Lower leg skin (tissue), 4 donors: Measurements from ENCODE around the gene PIGQ. TPM values are rescaled to one million over a fixed set of nuclear protein-coding genes. Genes with fewer than 3 reads are reported as not detected.

Experiments
- DNase-seq, 2 donors: peaks; one replicate each; pipeline ENCODE4 v3.0.0-alpha.2; 2019; ENCODE audit warnings: low spot score in 2 of 2
- H3K4me3 ChIP-seq: fragments of 200-600 bp; sonication (generic); 2 replicates; pipeline ENCODE4 v1.5.1; 2017; ENCODE audit warnings: mild to moderate bottlenecking, low read depth; ENCODE audit not compliant: poor library complexity, severe bottlenecking
- POLR2A ChIP-seq, 2 donors: fragments of 450-650 bp; IDR thresholded peaks; one replicate each; pipeline ENCODE4 v1.6.1; 2016 to 2017; ENCODE audit warnings: antibody characterized with exemption in 2 of 2, mild to moderate bottlenecking in 1 of 2, moderate library complexity in 1 of 2
- WGBS, 2 donors: methylation state at CpG; one replicate each; pipeline ENCODE4 v1.1.5; 2018; 5-methylcytosine and 5-hydroxymethylcytosine counted together
- intact Hi-C: fragments of 100-400 bp; cut with DNase I; formaldehyde crosslinking; loops from one replicate; pipeline ENCODE4 v1.15.0; 2023; ENCODE audit warnings: low total_unique reads
- total RNA-seq, 4 donors: library from RNA; depleted of rRNA; stranded (reverse); fragments of >200 nt; gene quantifications; one replicate each; pipeline ENCODE4 v1.1.0, GENCODE V29; 2016
- TF ChIP-seq, protein P1 (sequence below), 3 donors: fragments of 450-650 bp; IDR thresholded peaks; one replicate each; pipeline ENCODE4 v1.5.1; 2016; ENCODE audit warnings: antibody characterized with exemption in 3 of 3, mild to moderate bottlenecking in 3 of 3, moderate library complexity in 2 of 3

The PIGQ gene
- total RNA-seq, 4 donors from 2014 or later, result 33.2 to 46.1 (median 43.5) TPM

DNA sequence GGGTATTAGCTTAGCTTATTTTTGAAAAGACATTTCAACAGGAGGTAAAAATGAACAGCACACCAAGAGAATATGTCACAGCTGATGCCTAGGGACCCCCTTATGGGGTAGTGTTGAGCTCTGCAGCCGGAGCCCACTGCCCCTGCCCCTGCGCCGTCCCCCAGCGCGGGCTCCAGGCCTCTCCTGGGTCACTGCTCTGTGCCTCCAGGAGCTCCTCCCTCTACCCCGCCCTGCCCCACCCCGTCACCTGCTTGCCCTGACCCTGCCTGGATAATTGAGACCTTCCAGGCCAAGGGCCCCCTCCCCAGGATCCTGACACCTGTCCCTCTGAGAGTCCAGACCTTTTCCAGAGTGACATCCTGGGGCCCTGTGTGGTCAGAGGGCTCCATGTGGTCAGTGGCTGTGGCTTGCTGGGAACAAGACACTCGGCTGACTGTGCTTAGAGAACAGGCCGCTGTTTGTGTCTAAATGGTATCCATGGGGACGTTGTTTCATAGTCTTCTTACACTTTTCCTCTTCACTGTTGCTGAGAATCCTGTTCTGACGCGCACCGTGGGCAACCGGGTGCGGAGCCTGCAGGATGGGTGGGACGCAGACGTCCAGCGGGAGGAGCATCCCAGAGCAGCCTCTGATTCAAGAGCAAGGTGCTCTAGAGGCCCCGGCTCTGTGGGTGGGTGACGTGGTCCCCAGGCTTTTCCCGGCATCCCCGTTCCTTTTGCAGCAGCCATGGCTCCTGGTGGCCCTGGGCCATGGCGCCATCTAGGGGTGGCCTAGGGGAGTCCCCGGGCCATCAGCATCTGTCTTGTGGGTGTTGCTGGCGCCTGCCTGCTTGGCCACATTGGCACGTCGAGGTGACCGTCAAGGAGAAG lies 41.0 kb downstream of the PIGQ start:
- intact Hi-C loops, result no loop called here
- WGBS, 2 donors, result 54 to 56% methylated on average over 22 of the region's 28 CpGs
- H3K4me3 ChIP-seq, result no peak overlapping the region
- DNase-seq, result no peak
- TF ChIP-seq POLR2A (IDR thresholded peaks at IDR 0.05), result no peak
- TF ChIP-seq, protein P1, sequence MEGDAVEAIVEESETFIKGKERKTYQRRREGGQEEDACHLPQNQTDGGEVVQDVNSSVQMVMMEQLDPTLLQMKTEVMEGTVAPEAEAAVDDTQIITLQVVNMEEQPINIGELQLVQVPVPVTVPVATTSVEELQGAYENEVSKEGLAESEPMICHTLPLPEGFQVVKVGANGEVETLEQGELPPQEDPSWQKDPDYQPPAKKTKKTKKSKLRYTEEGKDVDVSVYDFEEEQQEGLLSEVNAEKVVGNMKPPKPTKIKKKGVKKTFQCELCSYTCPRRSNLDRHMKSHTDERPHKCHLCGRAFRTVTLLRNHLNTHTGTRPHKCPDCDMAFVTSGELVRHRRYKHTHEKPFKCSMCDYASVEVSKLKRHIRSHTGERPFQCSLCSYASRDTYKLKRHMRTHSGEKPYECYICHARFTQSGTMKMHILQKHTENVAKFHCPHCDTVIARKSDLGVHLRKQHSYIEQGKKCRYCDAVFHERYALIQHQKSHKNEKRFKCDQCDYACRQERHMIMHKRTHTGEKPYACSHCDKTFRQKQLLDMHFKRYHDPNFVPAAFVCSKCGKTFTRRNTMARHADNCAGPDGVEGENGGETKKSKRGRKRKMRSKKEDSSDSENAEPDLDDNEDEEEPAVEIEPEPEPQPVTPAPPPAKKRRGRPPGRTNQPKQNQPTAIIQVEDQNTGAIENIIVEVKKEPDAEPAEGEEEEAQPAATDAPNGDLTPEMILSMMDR (IDR thresholded peaks at IDR 0.05), result no peak

DNA sequence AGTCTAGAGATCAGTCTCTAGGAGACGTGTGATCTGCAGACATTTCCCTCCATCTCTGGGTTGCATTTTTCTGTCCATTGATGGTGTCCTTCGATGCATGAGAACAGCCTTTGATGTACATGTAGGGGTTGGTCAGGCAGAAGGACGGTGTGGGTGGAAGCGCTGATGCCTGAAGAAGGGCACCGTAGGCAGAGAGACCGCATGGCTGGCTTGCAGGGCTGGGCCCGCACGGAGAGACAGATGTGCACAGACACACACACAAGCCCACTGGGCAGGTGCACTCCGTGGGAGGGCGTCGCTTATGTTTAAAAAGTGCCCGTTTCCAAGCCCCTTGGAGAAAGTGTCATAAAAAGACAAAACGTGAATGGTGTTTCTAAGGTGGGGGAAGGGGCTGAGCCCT lies 45.4 kb downstream of the PIGQ start:
- intact Hi-C loops, result no loop called here
- 92 to 94% methylated on average over 13 of the region's 13 CpGs for WGBS, 2 donors
- DNase-seq, result no peak
- TF ChIP-seq, protein P1 (IDR thresholded peaks at IDR 0.05), result no peak
- no peak for TF ChIP-seq POLR2A (IDR thresholded peaks at IDR 0.05)
- H3K4me3 ChIP-seq, result no peak overlapping the region

DNA sequence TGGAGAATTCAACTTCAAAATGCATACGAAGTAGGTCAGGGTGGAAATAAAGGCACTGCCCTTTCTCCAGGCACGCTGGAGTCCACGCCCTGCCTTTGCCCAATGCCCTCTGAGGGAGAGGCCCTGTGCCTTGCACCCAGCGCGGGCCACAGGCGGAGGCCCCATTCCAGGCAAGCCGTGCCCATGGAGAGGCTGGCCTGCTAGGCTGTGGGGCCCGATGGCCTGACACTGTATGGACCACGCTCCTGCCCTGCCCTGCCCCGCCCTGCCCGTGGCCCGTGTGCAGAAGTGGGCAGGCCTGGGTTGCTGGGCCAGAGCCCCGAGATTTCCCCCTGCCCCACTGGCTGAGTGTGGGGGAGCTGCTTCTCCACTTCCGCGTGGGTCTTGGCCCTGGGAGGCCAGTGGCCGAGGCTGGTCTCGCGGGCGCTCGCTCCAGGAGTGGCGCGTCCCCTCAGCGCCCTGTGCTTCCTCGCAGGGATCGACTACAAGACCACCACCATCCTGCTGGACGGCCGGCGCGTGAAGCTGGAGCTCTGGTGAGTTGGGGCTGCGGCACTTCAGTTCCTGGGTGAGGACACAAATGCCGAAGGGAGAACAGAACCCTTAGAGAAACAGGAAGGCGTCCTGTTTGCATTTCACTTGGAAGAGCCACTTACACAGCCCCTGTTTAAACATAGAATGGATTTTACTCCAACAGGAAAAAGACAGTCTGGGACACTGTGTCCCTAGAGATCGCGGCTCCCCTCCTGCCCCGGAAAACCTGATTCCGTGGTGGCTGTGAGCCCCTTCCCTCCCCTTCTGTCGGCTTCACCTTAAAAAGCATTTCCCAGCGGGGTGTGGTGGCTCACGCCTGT lies 47.2 kb downstream of the PIGQ start:
- intact Hi-C loops, result no loop called here
- WGBS, 2 donors, result 91 to 94% methylated on average over 24 to 38 of the region's 39 CpGs

DNA sequence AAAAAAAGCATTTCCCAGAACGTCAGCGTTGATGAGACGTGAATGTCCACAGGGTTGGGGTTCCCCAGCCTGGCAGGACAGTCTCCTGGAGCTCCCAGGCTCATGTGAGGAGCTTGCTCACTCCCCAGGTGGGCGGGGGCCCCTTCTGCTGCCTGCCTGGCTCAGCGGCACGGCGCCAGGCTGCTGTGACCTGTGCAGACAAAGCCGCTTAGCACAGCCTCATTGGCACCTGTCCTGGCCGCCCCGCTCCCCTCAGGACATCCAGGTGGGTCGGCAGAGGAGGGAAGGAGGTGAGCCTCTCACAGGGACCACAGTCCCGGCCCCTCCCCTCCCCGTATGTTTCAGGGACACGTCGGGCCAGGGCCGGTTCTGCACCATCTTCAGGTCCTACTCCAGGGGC lies 48.1 kb downstream of the PIGQ start:
- no peak overlapping the region for H3K4me3 ChIP-seq
- intact Hi-C loops, result no loop called here
- 58 to 60% methylated on average over 16 of the region's 16 CpGs for WGBS, 2 donors
- no peak for DNase-seq
- TF ChIP-seq, protein P1 (IDR thresholded peaks at IDR 0.05), result no peak
- no peak for TF ChIP-seq POLR2A (IDR thresholded peaks at IDR 0.05)

More for the DNA sequence above, 47.2 kb downstream of the PIGQ start:
- no peak for DNase-seq
- no peak overlapping the region for H3K4me3 ChIP-seq
- no peak for TF ChIP-seq POLR2A (IDR thresholded peaks at IDR 0.05)
- TF ChIP-seq, protein P1 (IDR thresholded peaks at IDR 0.05), result no peak

DNA sequence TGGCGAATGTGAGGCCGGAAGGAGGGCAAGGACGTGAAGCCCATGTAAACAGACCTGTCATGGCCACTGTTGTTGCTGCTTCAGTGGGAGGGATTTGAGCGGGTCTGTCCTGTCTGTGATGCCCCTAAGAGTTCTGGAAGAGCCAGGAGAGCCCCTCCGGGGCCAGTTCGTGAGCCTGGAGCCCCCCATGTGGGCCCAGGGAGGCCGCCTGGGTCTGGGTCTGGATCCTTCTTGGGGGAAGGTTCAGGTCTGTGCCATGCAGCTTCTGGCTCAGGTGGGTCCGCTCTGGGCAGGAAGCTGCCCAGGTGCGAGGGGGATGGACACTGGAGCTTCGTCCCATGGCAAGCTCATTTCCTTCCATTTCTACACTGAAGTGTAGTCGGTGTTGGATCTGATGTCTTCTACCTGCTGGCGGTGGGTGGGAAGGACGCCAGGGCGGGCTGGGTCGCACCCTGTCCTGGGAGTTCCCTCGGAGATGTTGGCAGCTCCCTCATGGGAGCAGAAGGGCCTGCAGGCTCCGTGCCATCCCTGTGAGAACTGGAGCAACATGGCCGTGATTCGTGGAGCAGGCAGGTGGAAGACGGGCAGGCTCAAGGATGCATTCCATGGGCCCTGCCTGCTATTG lies 49.8 kb downstream of the PIGQ start:
- TF ChIP-seq, protein P1 (IDR thresholded peaks at IDR 0.05), result no peak
- TF ChIP-seq POLR2A (IDR thresholded peaks at IDR 0.05), result no peak
- no peak for DNase-seq
- H3K4me3 ChIP-seq, result no peak overlapping the region
- 68 to 77% methylated on average over 16 to 20 of the region's 20 CpGs for WGBS, 2 donors
- intact Hi-C loops, result no loop called here
